Upper lobe of right lung (tissue), 1 donor: ENCODE measurements around the gene MGAT3. TPM values are rescaled to one million over a fixed set of nuclear protein-coding genes. Genes with fewer than 3 reads are reported as not detected.

Experiments
- ATAC-seq: fragments of 200-7000 bp; cut with Tn5 transposase; one replicate; pipeline ENCODE4 v1.9.1; 2020; ENCODE audit warnings: mild to moderate bottlenecking, moderate library complexity
- DNase-seq: peaks from one replicate; pipeline ENCODE4 v3.0.0-alpha.2; 2020
- H3K27ac ChIP-seq: fragments of 200-600 bp; one replicate; pipeline ENCODE4 v1.8.0; 2022
- H3K27me3 ChIP-seq: fragments of 200-600 bp; one replicate; pipeline ENCODE4 v1.8.0; 2022; ENCODE audit warnings: mild to moderate bottlenecking
- H3K36me3 ChIP-seq: fragments of 200-600 bp; one replicate; pipeline ENCODE4 v1.8.0; 2022
- H3K4me1 ChIP-seq: fragments of 200-600 bp; one replicate; pipeline ENCODE4 v1.8.0; 2022
- H3K4me3 ChIP-seq: fragments of 200-600 bp; one replicate; pipeline ENCODE4 v1.8.0; 2022; ENCODE audit warnings: mild to moderate bottlenecking
- H3K9me3 ChIP-seq: fragments of 200-600 bp; one replicate; pipeline ENCODE4 v1.8.0; 2022
- intact Hi-C: fragments of 100-400 bp; cut with DNase I; formaldehyde crosslinking; loops from one replicate; pipeline ENCODE4 v1.11.0; 2022
- total RNA-seq: library from RNA; stranded (reverse); fragmentation: NEBNext Ultra II Directional; extraction: Animal tissue kit (Norgen Biotek cat#: 25700); gene quantifications from one replicate; pipeline ENCODE4 v1.2.1, GENCODE V29; 2021
- TF ChIP-seq, protein P1 (sequence below): fragments of 200-600 bp; IDR thresholded peaks from one replicate; pipeline ENCODE4 v1.8.0; 2022; ENCODE audit warnings: antibody characterized with exemption
- donor health status: DM: no; HTN: yes; CAD: no; lungs with severe emphysema.

MGAT3 gene
- total RNA-seq, 1 donor from 2014 or later, result 34.8 TPM

- intact Hi-C loops, result no loop called here
- H3K36me3 ChIP-seq, result no peaks in the 10 kb centered on the region
- H3K27ac ChIP-seq, result peak overlapping the region; percentile 77
- no peaks in the 10 kb centered on the region for H3K27me3 ChIP-seq
- H3K4me1 ChIP-seq, result peaks cover 27% of the 10 kb centered on the region
- TF ChIP-seq, protein P1, sequence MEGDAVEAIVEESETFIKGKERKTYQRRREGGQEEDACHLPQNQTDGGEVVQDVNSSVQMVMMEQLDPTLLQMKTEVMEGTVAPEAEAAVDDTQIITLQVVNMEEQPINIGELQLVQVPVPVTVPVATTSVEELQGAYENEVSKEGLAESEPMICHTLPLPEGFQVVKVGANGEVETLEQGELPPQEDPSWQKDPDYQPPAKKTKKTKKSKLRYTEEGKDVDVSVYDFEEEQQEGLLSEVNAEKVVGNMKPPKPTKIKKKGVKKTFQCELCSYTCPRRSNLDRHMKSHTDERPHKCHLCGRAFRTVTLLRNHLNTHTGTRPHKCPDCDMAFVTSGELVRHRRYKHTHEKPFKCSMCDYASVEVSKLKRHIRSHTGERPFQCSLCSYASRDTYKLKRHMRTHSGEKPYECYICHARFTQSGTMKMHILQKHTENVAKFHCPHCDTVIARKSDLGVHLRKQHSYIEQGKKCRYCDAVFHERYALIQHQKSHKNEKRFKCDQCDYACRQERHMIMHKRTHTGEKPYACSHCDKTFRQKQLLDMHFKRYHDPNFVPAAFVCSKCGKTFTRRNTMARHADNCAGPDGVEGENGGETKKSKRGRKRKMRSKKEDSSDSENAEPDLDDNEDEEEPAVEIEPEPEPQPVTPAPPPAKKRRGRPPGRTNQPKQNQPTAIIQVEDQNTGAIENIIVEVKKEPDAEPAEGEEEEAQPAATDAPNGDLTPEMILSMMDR, result no peak
- no peaks in the 10 kb centered on the region for H3K9me3 ChIP-seq
- H3K4me3 ChIP-seq, result peak overlapping the region; percentile 9
- DNase-seq, result peak; percentile 81
- ATAC-seq, result peak; percentile 77
Observed at GRCh38 chr22:39471381-39472141, 14.7 kb downstream of the MGAT3 start.

- peak; percentile 66 for ATAC-seq
Observed at GRCh38 chr22:39472570-39473556, 16.1 kb downstream of the MGAT3 start.

DNA sequence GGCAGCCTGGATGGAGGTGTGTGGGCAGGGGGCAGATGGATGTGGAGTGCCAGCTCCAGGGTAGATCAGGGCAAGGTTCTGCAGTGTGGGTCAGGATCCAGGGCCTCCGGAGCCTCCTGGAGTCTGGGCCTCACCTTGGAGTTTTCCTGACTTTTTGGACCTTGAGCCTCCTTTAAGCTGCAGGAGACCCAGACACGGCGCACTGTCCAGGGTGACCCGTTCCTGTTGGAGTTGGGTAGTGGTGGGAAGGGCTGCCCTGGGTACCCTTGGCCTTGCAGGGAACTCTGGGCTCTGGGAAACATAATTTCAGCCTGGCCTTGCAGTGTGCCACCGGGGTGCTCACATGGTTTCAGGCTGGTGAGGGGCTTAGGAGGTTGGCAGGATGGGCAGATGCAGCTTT is 17.0 kb downstream of the MGAT3 start:
- no peak for ATAC-seq
- intact Hi-C loops, result no loop called here
- Histone ChIP-seq H3K36me3 (no peaks in the 10 kb centered on the region), H3K4me3 (no peak overlapping the region), H3K27ac (no peak overlapping the region), H3K27me3 (no peaks in the 10 kb centered on the region), H3K9me3 (no peaks in the 10 kb centered on the region), H3K4me1 (peaks cover 27% of the 10 kb centered on the region)
- TF ChIP-seq, protein P1, result no peak
- no peak for DNase-seq

More at GRCh38 chr22:39472570-39473556, 16.1 kb downstream of the MGAT3 start:
- intact Hi-C loops, result no loop called here
- peak; percentile 78 for DNase-seq
- Histone ChIP-seq H3K27me3 (no peaks in the 10 kb centered on the region), H3K9me3 (no peaks in the 10 kb centered on the region), H3K27ac (peak overlapping the region; percentile 77), H3K4me3 (peak overlapping the region; percentile 10), H3K36me3 (no peaks in the 10 kb centered on the region), H3K4me1 (peaks cover 27% of the 10 kb centered on the region)
- TF ChIP-seq, protein P1, result no peak

DNA sequence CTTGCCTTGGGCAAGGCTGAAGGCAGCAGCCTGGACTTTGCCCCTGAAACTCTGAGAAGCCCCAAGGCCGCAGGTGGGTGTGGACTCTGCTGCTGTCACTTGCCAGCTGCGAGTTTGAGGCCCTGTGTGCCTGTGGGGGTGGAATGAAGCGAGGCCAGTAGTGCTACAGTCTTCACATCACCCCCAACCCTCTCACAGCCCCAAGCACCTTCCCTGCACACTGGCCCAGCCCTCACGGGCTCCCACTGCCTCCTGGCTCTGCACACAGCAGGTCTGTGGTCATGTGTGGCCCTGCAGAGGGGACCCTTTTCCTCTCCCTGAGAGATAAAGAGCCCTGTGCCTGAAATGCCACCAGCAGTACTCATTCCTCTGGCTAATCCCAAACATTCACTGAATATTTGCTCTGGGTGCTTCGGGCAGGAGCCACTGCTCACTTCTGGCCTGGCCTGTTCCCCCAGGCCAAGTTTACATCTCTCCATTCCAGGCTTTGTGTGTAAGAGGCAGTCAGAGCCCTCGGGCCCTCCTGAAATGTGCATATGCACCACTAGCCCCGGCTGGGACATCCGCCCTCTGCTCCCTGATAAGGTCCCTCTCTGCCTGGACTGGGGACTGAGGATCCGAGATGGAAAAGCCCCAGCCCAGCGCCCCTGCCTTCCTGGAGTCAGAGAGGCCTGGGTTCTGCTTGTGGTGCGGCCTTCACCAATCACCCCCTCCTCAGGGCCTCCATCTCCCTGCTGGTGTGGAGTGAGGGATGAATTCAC is 17.7 kb downstream of the MGAT3 start:
- no peaks in the 10 kb centered on the region for H3K36me3 ChIP-seq
- DNase-seq (no peak), ATAC-seq (no peak)
- H3K9me3 ChIP-seq, result no peaks in the 10 kb centered on the region
- TF ChIP-seq, protein P1, result no peak
- H3K27ac ChIP-seq, result peak overlapping the region; percentile 11
- peaks cover 27% of the 10 kb centered on the region for H3K4me1 ChIP-seq
- no peaks in the 10 kb centered on the region for H3K27me3 ChIP-seq
- intact Hi-C loops, result no loop called here
- no peak overlapping the region for H3K4me3 ChIP-seq

GRCh38 chr22:39475337-39475736 is 18.5 kb downstream of the MGAT3 start:
- TF ChIP-seq, protein P1, result no peak
- no peaks in the 10 kb centered on the region for H3K36me3 ChIP-seq
- no peak overlapping the region for H3K27ac ChIP-seq
- H3K4me1 ChIP-seq, result peaks cover 27% of the 10 kb centered on the region
- intact Hi-C loops, result no loop called here
- H3K9me3 ChIP-seq, result no peaks in the 10 kb centered on the region
- ATAC-seq, result no peak
- DNase-seq, result no peak
- no peak overlapping the region for H3K4me3 ChIP-seq
- no peaks in the 10 kb centered on the region for H3K27me3 ChIP-seq
